H7 (cell line): ENCODE results near the gene NEBL. TPM values are rescaled to one million over a fixed set of nuclear protein-coding genes. Genes with fewer than 3 reads are reported as not detected.

Source experiments
- DNase-seq: peaks from one replicate; pipeline ENCODE4 v3.0.0; 2012
- H3K27me3 ChIP-seq: 2 replicates; pipeline ENCODE4 v1.6.0; 2011; ENCODE audit warnings: mild to moderate bottlenecking, low read length; ENCODE audit not compliant: control insufficient read depth, insufficient read depth
- H3K36me3 ChIP-seq: replicated peaks from 2 replicates; pipeline ENCODE4 v1.5.1; 2011; ENCODE audit warnings: low read length; ENCODE audit not compliant: control insufficient read depth, insufficient read depth
- H3K4me3 ChIP-seq: 2 replicates; pipeline ENCODE4 v1.5.1; 2011; ENCODE audit warnings: low read depth, mild to moderate bottlenecking, control low read depth, low read length, moderate library complexity; ENCODE audit not compliant: insufficient read depth
- total RNA-seq: library from RNA; depleted of rRNA; stranded (reverse); fragments of >200 nt; shearing (Covaris generic); gene quantifications from 2 replicates; pipeline ENCODE4 v1.2.3, GENCODE V29; 2014

Gene NEBL
- total RNA-seq, 1 experiment from 2014 or later: 9.0 TPM

DNA sequence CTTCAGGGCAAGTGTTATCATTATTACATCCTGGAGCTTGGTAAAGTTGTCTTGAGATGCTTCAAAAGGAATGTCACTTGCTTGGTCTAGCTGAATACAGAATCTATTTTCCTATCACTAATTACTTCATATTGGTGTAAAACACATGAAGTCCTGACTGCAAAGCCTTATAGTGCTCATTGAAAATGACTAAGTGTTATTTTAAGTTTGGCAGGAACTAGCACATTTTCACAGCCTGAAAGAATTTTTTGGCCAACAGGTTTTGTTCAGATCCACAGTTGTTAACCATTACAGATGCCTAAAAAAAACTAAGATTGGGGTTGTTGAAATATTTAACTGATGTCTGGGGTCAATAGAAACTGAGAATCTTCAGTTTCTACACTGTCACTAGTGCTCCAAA is 149.3 kb downstream of the NEBL start:
- Histone ChIP-seq H3K36me3 (no peaks in the 10 kb centered on the region), H3K4me3 (no peak overlapping the region), H3K27me3 (no peaks in the 10 kb centered on the region)
- DNase-seq: no peak

DNA sequence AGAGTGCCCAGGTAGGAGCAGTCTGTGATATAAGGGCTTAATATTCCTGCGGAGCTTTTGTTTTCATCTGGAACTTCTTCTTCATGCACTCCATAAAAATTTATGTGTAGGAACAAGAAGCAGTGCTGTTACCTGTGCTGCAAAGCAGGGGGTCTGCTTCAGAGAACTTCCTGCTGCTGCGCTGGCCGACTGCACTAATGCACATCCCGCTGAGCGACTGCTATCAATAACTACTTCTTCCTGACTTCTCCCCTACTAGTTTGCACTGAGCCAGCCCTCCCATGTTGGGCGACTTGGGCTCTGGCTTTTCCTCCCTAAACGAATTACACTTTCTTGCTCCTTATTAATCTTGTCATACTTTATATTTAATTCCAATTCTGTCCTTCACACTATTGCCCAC is 150.3 kb downstream of the NEBL start:
- H3K36me3 ChIP-seq: no peaks in the 10 kb centered on the region
- no peaks in the 10 kb centered on the region for H3K27me3 ChIP-seq
- DNase-seq: no peak
- no peak overlapping the region for H3K4me3 ChIP-seq

DNA sequence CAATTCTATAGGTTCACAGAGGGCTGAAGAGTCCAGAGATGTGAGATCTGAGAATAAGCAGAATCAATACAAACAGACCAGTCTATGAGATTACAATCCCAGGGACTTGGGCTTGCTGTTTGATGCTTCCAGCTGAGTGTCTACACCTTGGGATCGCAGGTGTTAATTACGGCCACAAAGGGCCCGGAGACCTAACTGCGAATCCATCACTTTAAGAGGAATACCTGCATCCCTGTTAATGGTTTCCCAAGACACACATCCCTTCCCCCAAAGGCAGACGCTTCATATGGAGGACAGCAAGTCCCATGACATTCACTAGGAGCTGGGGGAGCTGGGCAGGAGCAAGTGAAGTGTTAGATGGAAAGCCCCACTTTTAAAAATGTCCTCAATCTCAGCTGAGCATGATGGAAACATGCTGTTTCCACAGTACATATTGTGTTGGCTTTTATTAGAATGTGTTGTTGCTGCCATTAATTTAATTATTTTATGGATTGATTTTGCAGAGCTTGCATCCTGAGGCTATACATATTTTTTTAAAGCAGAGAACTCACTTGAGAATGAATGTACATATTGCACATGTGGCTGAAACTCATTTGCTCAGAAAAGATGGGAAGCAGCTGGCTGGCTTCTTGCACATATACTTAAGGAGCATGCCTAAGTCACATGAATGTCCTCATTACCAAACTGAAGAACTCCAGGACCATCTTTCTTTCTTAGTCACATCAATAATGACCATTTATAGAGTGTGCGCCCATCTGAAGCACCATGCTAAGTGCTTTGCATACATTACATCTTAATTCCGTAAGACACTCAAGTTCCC is 151.3 kb downstream of the NEBL start:
- Histone ChIP-seq H3K36me3 (no peaks in the 10 kb centered on the region), H3K4me3 (no peak overlapping the region), H3K27me3 (no peaks in the 10 kb centered on the region)
- DNase-seq: no peak

DNA sequence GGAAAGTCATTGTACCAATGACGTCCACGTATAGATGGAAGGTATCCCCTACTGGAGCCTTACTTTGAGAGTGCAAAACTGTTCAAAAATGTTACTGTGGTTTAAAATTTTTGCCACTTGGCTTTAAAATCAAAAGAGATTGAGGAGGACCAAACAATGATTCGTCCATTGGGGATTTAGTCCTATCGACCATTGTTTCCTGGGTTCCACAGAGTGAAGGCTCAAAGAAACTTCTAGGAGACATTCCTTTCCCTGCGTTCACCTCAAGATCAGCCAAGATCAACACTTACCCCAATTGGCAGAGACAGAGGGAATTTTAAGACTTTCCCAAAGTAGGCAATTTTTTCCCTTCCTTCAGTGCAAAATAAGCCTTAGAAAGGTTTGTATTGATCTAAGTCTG is 152.3 kb downstream of the NEBL start:
- no peak overlapping the region for H3K4me3 ChIP-seq
- DNase-seq: no peak
- no peaks in the 10 kb centered on the region for H3K27me3 ChIP-seq
- H3K36me3 ChIP-seq: no peaks in the 10 kb centered on the region

DNA sequence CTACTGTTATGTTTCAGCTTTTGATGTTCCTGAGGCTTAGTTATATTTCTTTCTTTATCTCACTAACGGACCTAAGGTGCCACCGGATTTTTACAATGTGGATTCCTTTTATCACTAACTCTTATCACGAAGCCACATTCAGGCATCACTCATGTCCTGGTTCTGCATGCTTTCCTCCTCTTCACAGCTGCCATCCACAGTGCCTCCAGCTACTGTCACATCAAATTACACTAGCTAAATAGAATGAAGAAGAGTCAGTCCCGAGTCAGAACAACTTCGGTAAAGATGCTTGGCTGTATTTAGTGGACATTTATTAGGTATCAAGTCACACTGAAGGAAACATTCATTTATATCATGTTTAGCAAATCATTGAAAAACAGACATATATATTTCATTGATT is 153.2 kb downstream of the NEBL start:
- H3K4me3 ChIP-seq: no peak overlapping the region
- no peaks in the 10 kb centered on the region for H3K27me3 ChIP-seq
- H3K36me3 ChIP-seq: no peaks in the 10 kb centered on the region
- DNase-seq: no peak

DNA sequence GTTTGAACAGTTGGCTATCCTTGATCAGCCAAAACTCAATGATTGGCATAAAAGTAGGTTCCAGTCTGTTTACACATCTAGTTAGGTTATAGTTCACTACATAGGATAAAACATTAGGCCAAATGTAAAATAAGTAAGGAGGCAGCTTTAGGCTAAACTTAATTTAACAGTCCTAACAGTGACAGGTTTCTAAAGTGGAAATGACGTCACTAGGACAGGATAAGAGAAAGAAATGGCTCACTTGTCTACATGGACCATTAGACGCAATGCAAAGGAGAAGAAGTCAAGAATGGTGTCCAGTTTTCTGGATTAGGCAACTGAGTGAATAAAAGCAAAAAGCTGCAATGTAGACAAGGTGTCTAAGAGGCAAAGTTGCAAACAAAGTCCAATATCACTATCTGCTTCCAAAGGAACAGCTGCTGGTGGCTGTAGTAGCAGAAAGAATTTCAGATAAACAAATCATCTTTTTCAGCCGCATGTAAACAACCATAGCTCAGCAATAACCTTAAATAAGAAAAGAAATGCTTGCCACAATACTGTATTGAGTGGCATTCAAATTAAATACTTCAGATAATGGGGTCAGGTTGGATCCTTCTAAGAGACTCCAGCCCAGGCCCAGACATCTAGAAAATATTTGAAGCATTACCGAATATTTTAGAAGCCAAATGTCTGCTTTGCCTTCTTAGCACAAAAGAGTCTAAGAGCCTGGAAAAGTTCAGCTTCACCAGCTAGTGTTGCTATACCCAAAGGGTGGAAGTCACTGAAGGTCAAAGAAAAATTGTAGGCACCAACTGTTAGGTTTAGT is 154.2 kb downstream of the NEBL start:
- DNase-seq: no peak
- Histone ChIP-seq H3K36me3 (no peaks in the 10 kb centered on the region), H3K27me3 (no peaks in the 10 kb centered on the region), H3K4me3 (no peak overlapping the region)

DNA sequence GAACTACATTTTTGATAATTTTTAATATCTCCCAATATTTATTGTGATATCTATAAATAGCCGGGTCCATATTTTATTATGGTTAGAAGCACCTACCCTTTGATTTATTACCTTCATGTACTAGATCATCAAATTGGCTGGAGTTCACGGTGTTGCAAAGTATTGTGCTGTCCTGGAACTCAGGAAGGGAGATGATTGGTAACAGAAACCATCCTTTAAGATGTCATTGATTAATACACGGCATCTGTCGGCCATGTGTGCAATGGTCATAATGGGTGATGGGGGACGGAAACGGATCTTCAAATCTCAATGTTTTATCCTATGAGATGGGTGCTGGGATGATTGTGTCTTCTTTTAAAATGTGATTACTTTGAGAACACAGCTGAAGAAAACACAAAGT is 157.0 kb downstream of the NEBL start:
- Histone ChIP-seq H3K36me3 (no peaks in the 10 kb centered on the region), H3K27me3 (no peaks in the 10 kb centered on the region)
- no peak for DNase-seq

DNA sequence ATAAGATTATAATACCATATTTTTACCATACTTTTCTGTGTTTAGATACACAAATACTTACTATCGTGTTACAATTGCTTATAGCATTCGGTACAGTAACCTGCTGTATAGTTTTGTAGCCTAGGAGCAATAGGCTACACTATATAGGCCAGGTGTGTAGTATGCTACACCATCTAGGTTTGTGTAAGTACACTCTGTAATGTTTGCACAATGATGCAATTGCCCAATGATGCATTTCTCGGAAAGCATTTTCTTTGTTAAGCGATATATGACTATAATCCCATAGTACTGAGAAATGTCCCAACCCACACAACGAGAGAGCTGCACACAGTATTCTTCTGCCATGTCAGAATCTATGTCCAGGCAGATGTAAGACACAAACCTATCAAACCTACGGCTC is 160.0 kb downstream of the NEBL start:
- DNase-seq: no peak
- H3K36me3 ChIP-seq: no peaks in the 10 kb centered on the region
- H3K4me3 ChIP-seq: no peak overlapping the region
- H3K27me3 ChIP-seq: no peaks in the 10 kb centered on the region

More for the DNA sequence above, 157.0 kb downstream of the NEBL start:
- H3K4me3 ChIP-seq: no peak overlapping the region
